Uterus (tissue), 4 donors: ENCODE data around the gene LRIT3. TPM values are rescaled to one million over a fixed set of nuclear protein-coding genes. Genes with fewer than 3 reads are reported as not detected.

Experiments
- DNase-seq, 2 donors: peaks; one replicate each; pipeline ENCODE4 v3.0.0-alpha.2; 2019 to 2020
- H3K27ac ChIP-seq, 2 donors: fragments of 200-600 bp; sonication (generic); 1 replicate in 1 of 2; 2 replicates in 1 of 2; pipeline ENCODE4 v1.5.1; 2016 to 2018
- H3K27me3 ChIP-seq, 2 donors: fragments of 200-600 bp; sonication (generic); one replicate each; pipeline ENCODE4 v1.5.1; 2018 to 2019; ENCODE audit warnings: control low read depth in 1 of 2
- H3K36me3 ChIP-seq, 2 donors: fragments of 200-600 bp; sonication (generic); one replicate each; pipeline ENCODE4 v1.5.1; 2019; ENCODE audit warnings: control low read depth in 1 of 2
- H3K4me1 ChIP-seq, 2 donors: fragments of 200-600 bp; sonication (generic); one replicate each; pipeline ENCODE4 v1.5.1; 2018 to 2019; ENCODE audit warnings: control low read depth in 1 of 2
- H3K4me3 ChIP-seq, 2 donors: fragments of 200-600 bp; sonication (generic); 1 replicate in 1 of 2; 2 replicates in 1 of 2; pipeline ENCODE4 v1.5.1; 2018 to 2019; ENCODE audit warnings: mild to moderate bottlenecking in 1 of 2
- H3K9me3 ChIP-seq, 2 donors: fragments of 200-600 bp; sonication (generic); one replicate each; pipeline ENCODE4 v1.5.1; 2019; ENCODE audit warnings: control low read depth in 1 of 2
- CTCF ChIP-seq, 4 experiments: fragments of 200-600 bp in 2 of 4; fragments of 450-650 bp in 2 of 4; sonication (generic) in 2 of 4; IDR thresholded peaks; one replicate each; pipeline ENCODE4 v1.5.1; 2016 to 2019; ENCODE audit warnings: antibody characterized with exemption in 4 of 4, mild to moderate bottlenecking in 2 of 4, moderate library complexity in 1 of 4
- POLR2A ChIP-seq, 2 donors: fragments of 450-650 bp; IDR thresholded peaks; one replicate each; pipeline ENCODE4 v1.6.1; 2016; ENCODE audit warnings: antibody characterized with exemption in 2 of 2, mild to moderate bottlenecking in 1 of 2, moderate library complexity in 1 of 2
- intact Hi-C: fragments of 100-400 bp; cut with DNase I; formaldehyde crosslinking; loops from one replicate; pipeline ENCODE4 v1.15.1; 2023; ENCODE audit warnings: low total_unique reads
- total RNA-seq, 4 donors: library from RNA; depleted of rRNA in 3 of 4; stranded (reverse); fragments of >200 nt in 3 of 4; gene quantifications; one replicate each; pipeline versions ENCODE4 v1.1.0 to v1.2.4, GENCODE V29; 2014 to 2023
- donor health status: DM: yes; HTN: yes; CAD: no.

LRIT3 gene
- total RNA-seq, 4 donors from 2014 or later, result 0.21 to 0.27 (median 0.26) TPM; not detected in 1

- no peaks in the 10 kb centered on the region for H3K27me3 ChIP-seq
- intact Hi-C loops, result no loop called here
- H3K27ac ChIP-seq, result no peak overlapping the region
- no peaks in the 10 kb centered on the region for H3K9me3 ChIP-seq
- H3K4me3 ChIP-seq, result no peak overlapping the region
- TF ChIP-seq POLR2A (IDR thresholded peaks at IDR 0.05) (no peak), CTCF (IDR thresholded peaks at IDR 0.05) (no peak)
- DNase-seq, result no peak
- H3K4me1 ChIP-seq, result no peaks in the 10 kb centered on the region
- H3K36me3 ChIP-seq, result no peaks in the 10 kb centered on the region
Observed at GRCh38 chr4:109861916-109862511, 14.1 kb downstream of the LRIT3 start.

- DNase-seq, result no peak
- no peaks in the 10 kb centered on the region for H3K4me1 ChIP-seq
- TF ChIP-seq POLR2A (IDR thresholded peaks at IDR 0.05) (no peak), CTCF (IDR thresholded peaks at IDR 0.05) (no peak)
- no peak overlapping the region for H3K27ac ChIP-seq
- H3K36me3 ChIP-seq, result no peaks in the 10 kb centered on the region
- intact Hi-C loops, result no loop called here
- H3K9me3 ChIP-seq, result no peaks in the 10 kb centered on the region
- no peaks in the 10 kb centered on the region for H3K27me3 ChIP-seq
- H3K4me3 ChIP-seq, result no peak overlapping the region
Observed at GRCh38 chr4:109864134-109864533, 16.2 kb downstream of the LRIT3 start.

- Histone ChIP-seq H3K9me3 (no peaks in the 10 kb centered on the region), H3K4me1 (no peaks in the 10 kb centered on the region), H3K27ac (no peak overlapping the region), H3K27me3 (no peaks in the 10 kb centered on the region), H3K36me3 (no peaks in the 10 kb centered on the region), H3K4me3 (no peak overlapping the region)
- intact Hi-C loops, result no loop called here
- DNase-seq, result no peak
- no peak for TF ChIP-seq POLR2A (IDR thresholded peaks at IDR 0.05)
- TF ChIP-seq CTCF (IDR thresholded peaks at IDR 0.05), result no peak
Observed at GRCh38 chr4:109870061-109870460, 22.2 kb downstream of the LRIT3 start.

- H3K27ac ChIP-seq, result no peak overlapping the region
- TF ChIP-seq POLR2A (IDR thresholded peaks at IDR 0.05) (no peak), CTCF (IDR thresholded peaks at IDR 0.05) (no peak)
- H3K27me3 ChIP-seq, result no peaks in the 10 kb centered on the region
- no peaks in the 10 kb centered on the region for H3K9me3 ChIP-seq
- H3K4me3 ChIP-seq, result no peak overlapping the region
- H3K36me3 ChIP-seq, result no peaks in the 10 kb centered on the region
- H3K4me1 ChIP-seq, result no peaks in the 10 kb centered on the region
- no peak for DNase-seq
- intact Hi-C loops, result no loop called here
Observed at GRCh38 chr4:109872065-109872464, 24.2 kb downstream of the LRIT3 start.

- intact Hi-C loops, result no loop called here
Observed at GRCh38 chr4:109872950-109873656, 25.2 kb downstream of the LRIT3 start.

More at GRCh38 chr4:109872950-109873656, 25.2 kb downstream of the LRIT3 start:
- H3K27me3 ChIP-seq, result no peaks in the 10 kb centered on the region
- TF ChIP-seq POLR2A (IDR thresholded peaks at IDR 0.05) (no peak), CTCF (IDR thresholded peaks at IDR 0.05) (no peak)
- DNase-seq, result no peak
- H3K9me3 ChIP-seq, result no peaks in the 10 kb centered on the region
- H3K4me3 ChIP-seq, result no peak overlapping the region
- no peaks in the 10 kb centered on the region for H3K36me3 ChIP-seq
- H3K4me1 ChIP-seq, result no peaks in the 10 kb centered on the region
- no peak overlapping the region for H3K27ac ChIP-seq
